ENCODE measurements around the gene PPP1R14B. TPM values are rescaled to one million over a fixed set of nuclear protein-coding genes. Genes with fewer than 3 reads are reported as not detected.
A peak's percentile ranks its signal among the peaks of the same experiment; 100 is the strongest.
"Not testable (repeated sequence)": the region's sequence is repeated elsewhere in the genome, so short reads cannot be mapped to it uniquely, and the experiment has no call there.

The PPP1R14B gene
- total RNA-seq, 1 donor from 2014 or later, result 187 TPM

DNA sequence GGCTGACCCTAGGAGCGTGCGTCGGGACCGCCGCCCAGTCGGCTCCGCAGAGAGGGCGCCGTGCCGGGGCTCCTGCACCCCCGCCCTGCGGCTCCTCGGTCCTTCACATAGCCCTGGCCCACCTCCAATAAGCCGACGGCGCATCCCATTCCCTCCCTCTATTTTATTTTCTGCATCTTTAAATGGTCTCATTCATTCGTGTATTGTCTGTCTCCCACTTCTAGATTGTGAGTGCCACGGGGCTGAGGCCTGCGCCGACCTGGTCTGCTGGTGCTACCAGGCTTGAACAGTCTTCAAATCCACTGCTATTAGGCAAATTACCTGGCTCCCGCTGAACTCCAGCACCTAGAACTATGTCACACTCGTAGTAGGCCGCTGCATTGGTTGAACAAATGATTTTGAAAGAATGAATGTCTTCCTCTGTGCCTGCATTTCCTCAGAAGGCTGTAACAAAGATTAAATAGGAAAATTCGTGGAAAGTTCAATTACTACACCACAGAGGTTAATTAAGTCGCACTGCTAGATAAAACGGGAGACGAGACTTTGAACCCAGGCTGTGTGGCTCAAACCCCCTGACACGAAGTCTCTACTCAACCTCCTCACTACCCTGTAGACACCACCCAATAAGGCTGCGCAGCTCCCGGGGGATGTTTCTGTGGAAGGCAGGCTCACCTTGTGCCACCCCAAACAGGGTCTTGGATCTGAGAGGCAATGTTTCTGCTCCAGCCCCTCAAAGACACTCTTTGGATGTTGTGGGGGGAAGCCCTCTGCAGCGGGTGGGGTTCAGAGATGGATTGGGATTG lies 1.2 kb upstream of the PPP1R14B start:
- TF ChIP-seq, protein P1, sequence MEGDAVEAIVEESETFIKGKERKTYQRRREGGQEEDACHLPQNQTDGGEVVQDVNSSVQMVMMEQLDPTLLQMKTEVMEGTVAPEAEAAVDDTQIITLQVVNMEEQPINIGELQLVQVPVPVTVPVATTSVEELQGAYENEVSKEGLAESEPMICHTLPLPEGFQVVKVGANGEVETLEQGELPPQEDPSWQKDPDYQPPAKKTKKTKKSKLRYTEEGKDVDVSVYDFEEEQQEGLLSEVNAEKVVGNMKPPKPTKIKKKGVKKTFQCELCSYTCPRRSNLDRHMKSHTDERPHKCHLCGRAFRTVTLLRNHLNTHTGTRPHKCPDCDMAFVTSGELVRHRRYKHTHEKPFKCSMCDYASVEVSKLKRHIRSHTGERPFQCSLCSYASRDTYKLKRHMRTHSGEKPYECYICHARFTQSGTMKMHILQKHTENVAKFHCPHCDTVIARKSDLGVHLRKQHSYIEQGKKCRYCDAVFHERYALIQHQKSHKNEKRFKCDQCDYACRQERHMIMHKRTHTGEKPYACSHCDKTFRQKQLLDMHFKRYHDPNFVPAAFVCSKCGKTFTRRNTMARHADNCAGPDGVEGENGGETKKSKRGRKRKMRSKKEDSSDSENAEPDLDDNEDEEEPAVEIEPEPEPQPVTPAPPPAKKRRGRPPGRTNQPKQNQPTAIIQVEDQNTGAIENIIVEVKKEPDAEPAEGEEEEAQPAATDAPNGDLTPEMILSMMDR (conservative IDR thresholded peaks at IDR 0.05), result peak; percentile 4
- Mint-ChIP-seq H3K4me1 (ENCODE audit: unreplicated experiment) (peaks cover 13% of the 10 kb centered on the region), H3K36me3 (no peaks in the 10 kb centered on the region), H3K27me3 (no peaks in the 10 kb centered on the region), H3K9me3 (no peaks in the 10 kb centered on the region), H3K4me3 (peak overlapping the region; percentile 85), H3K27ac (peak overlapping the region; percentile 76)
- DNase-seq (ENCODE audit: extremely low spot score, unreplicated experiment), result no peak

DNA sequence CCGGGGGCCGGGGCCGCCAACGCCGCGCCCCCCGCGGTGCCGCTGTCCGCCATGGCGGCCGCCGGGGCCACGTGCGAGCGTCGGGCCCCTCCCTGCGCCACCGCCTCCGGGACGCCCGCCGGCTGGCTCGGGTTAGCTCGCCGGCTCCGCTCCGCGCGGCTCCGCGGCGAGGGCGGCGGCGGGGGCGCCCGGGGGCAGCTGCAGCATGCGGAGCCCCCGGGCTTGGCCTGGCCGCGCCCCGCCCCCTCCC lies 197 bp downstream of the PPP1R14B start:
- not testable (repeated sequence) for H3K9me3 Mint-ChIP-seq; H3K27me3 Mint-ChIP-seq; DNase-seq (ENCODE audit: extremely low spot score, unreplicated experiment); H3K36me3 Mint-ChIP-seq; H3K27ac Mint-ChIP-seq
- Mint-ChIP-seq H3K4me1 (ENCODE audit: unreplicated experiment) (peaks cover 16% of the 10 kb centered on the region), H3K4me3 (peak overlapping the region; percentile 94)

DNA sequence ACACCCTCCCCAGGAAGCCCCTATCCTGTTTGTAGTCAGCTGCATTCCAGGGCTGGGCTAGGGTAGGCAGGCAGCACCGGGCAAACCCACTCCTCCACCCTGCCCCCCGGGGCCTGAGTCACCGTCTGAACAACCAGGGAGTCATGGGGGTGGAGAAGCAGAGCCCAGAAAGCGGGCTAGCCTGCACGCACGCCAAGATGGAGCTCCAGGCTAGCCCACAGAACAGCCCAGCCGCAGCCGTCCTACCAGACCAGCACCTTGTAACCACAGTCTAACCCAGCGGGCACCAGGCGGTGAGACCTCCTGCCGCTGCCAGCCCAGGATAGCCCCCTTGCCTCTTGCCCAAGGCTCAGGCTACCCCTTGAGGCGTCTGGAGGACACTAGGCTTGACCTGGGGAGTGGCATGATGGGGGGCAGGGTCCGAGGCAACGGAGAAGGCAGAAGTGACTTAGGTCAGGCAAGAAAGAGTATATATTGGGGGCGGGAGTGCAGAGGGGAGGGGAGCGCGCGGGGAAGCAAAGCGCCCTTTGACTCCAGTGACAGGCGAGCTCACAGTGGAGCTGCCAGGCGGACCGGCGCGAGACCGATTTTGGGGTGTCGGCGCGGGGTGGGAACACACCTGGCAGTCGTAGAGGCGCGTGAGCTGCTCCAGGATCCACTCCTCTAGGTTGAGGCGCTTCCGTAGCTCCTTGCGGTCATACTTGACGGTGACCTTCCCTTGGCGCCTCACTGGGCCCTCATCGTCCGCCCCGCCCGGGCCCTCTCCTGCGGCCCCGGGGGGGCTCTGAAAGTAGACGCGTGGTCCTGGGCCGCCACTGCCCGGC lies 734 bp downstream of the PPP1R14B start:
- no peaks in the 10 kb centered on the region for H3K27me3 Mint-ChIP-seq
- H3K9me3 Mint-ChIP-seq, result no peaks in the 10 kb centered on the region
- H3K36me3 Mint-ChIP-seq, result no peaks in the 10 kb centered on the region
- DNase-seq (ENCODE audit: extremely low spot score, unreplicated experiment), result no peak
- peaks cover 16% of the 10 kb centered on the region for H3K4me1 Mint-ChIP-seq (ENCODE audit: unreplicated experiment)
- H3K27ac Mint-ChIP-seq, result peak overlapping the region; percentile 99
- peak overlapping the region; percentile 94 for H3K4me3 Mint-ChIP-seq
- TF ChIP-seq, protein P1 (conservative IDR thresholded peaks at IDR 0.05), result peak; percentile 17

DNA sequence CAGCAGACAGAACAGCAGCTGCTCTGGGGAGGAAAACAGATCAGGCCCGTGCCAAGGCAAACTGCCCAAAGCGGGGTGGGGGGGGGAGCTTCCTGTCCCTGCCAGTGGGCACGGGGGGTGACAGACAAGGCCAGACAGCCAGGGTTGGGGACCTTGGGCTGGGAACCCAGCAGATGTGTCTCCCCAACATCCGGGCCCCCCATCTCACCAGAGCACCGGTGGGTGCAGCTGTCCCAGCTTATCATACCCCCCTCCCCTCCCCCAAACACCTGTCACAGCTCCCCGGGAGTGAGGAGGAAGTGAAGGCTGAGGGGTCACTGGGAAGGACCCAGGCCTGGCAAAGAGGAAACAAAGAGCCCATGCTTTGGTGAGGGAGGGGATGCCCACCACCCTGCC lies 1.3 kb downstream of the PPP1R14B start:
- no peaks in the 10 kb centered on the region for H3K9me3 Mint-ChIP-seq
- TF ChIP-seq, protein P1 (conservative IDR thresholded peaks at IDR 0.05), result no peak
- peak overlapping the region; percentile 94 for H3K4me3 Mint-ChIP-seq
- no peak for DNase-seq (ENCODE audit: extremely low spot score, unreplicated experiment)
- peak overlapping the region; percentile 99 for H3K27ac Mint-ChIP-seq
- no peaks in the 10 kb centered on the region for H3K36me3 Mint-ChIP-seq
- peaks cover 16% of the 10 kb centered on the region for H3K4me1 Mint-ChIP-seq (ENCODE audit: unreplicated experiment)
- no peaks in the 10 kb centered on the region for H3K27me3 Mint-ChIP-seq

DNA sequence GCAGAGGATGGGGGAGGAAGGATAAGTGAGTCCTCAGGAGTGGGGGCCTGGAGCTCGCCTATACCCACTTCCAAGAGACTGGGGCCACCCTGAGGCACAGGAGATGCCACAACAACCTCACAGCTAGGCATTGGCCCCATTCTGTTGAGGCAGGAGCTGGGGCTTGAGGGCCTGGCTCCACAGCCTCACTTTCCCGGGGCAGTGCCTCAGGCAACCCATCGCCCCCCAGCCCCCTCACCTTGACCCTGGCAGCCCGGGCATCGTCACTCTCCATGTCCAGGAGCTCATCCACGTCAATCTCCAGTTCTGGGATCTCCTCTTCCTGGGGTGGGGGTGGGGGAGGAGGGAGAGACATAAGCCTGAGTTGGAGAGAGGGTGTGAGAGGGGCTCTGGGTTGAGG lies 1.8 kb downstream of the PPP1R14B start:
- Mint-ChIP-seq H3K4me1 (ENCODE audit: unreplicated experiment) (peaks cover 19% of the 10 kb centered on the region), H3K36me3 (peaks cover 3% of the 10 kb centered on the region), H3K27me3 (no peaks in the 10 kb centered on the region), H3K27ac (peak overlapping the region; percentile 99), H3K9me3 (no peaks in the 10 kb centered on the region), H3K4me3 (peak overlapping the region; percentile 94)
- no peak for DNase-seq (ENCODE audit: extremely low spot score, unreplicated experiment)
- TF ChIP-seq, protein P1 (conservative IDR thresholded peaks at IDR 0.05), result no peak

DNA sequence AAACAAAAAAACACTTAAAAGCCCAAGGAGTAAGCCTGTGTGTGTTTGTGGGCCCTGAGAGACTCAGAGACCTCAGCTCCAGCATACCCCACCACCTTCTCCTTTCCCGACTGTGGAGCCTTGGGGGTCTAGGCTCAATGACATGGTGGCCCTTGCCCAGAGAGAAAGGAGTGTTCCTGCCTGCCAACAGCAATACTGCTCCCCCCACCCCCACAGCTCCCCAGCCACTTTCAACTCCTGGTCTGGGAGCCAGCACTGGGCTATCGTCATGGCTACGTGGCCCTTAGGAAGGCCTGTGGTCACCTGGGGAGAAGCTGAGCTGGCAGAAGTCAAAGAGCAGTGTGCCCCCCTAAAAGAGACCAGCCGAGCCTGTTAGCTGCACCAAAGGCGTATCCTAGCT lies 2.6 kb downstream of the PPP1R14B start:
- Mint-ChIP-seq H3K36me3 (peaks cover 3% of the 10 kb centered on the region), H3K9me3 (no peaks in the 10 kb centered on the region), H3K27me3 (no peaks in the 10 kb centered on the region), H3K27ac (peak overlapping the region; percentile 84), H3K4me1 (ENCODE audit: unreplicated experiment) (peaks cover 16% of the 10 kb centered on the region), H3K4me3 (peak overlapping the region; percentile 80)
- TF ChIP-seq, protein P1 (conservative IDR thresholded peaks at IDR 0.05), result no peak
- DNase-seq (ENCODE audit: extremely low spot score, unreplicated experiment), result no peak
